Mesenteric fat pad (tissue), 1 donor: Measurements from ENCODE around the gene MSANTD1. TPM values are rescaled to one million over a fixed set of nuclear protein-coding genes. Genes with fewer than 3 reads are reported as not detected.

ENCODE experiments used
- DNase-seq: peaks from one replicate; pipeline ENCODE4 v3.0.0-alpha.2; 2020; ENCODE audit warnings: low spot score
- total RNA-seq: library from RNA; stranded (reverse); fragmentation: NEBNext Ultra II Directional; extraction: Animal tissue kit (Norgen Biotek cat#: 25700); gene quantifications from one replicate; pipeline ENCODE4 v1.2.1, GENCODE V29; 2021
- donor health status: DM: yes; HTN: yes; CAD: no.

MSANTD1 gene
- total RNA-seq, 1 donor from 2014 or later, result 0.80 TPM

GRCh38 chr4:3262208-3263052, 13.5 kb downstream of the MSANTD1 start:
- DNase-seq, result peak; percentile 71

- DNase-seq, result peak; percentile 85
These were observed 14.3 kb downstream of the MSANTD1 start for GRCh38 chr4:3263053-3263875.

- DNase-seq, result no peak
These were observed 14.9 kb downstream of the MSANTD1 start for GRCh38 chr4:3263876-3264193.

GRCh38 chr4:3266076-3266475, 17.1 kb downstream of the MSANTD1 start:
- DNase-seq, result no peak

- no peak for DNase-seq
These were observed 18.8 kb downstream of the MSANTD1 start for GRCh38 chr4:3267576-3268394.

GRCh38 chr4:3268395-3269104, 19.6 kb downstream of the MSANTD1 start:
- peak; percentile 83 for DNase-seq

GRCh38 chr4:3269105-3269927, 20.4 kb downstream of the MSANTD1 start:
- peak; percentile 88 for DNase-seq

- peak; percentile 83 for DNase-seq
These were observed 21.1 kb downstream of the MSANTD1 start for GRCh38 chr4:3269991-3270611.

- no peak for DNase-seq
These were observed 22.2 kb downstream of the MSANTD1 start for GRCh38 chr4:3271131-3271530.

- peak; percentile 81 for DNase-seq
These were observed 28.0 kb downstream of the MSANTD1 start for GRCh38 chr4:3276986-3277385.

GRCh38 chr4:3280466-3280865, 31.5 kb downstream of the MSANTD1 start:
- DNase-seq, result no peak

- DNase-seq, result no peak
These were observed 34.5 kb downstream of the MSANTD1 start for GRCh38 chr4:3283483-3283882.

GRCh38 chr4:3283916-3284315, 35.0 kb downstream of the MSANTD1 start:
- DNase-seq, result no peak

GRCh38 chr4:3284734-3285557, 36.0 kb downstream of the MSANTD1 start:
- DNase-seq, result peak; percentile 73

- DNase-seq, result peak; percentile 86
These were observed 36.8 kb downstream of the MSANTD1 start for GRCh38 chr4:3285558-3286334.

- DNase-seq, result peak; percentile 85
These were observed 37.6 kb downstream of the MSANTD1 start for GRCh38 chr4:3286335-3287175.
